GM19193 (cell line): ENCODE data around the gene CENPT.

ENCODE experiments used
- POLR2A ChIP-seq: IDR thresholded peaks from 4 replicates; pipeline ENCODE4 v1.6.1; 2011; ENCODE audit not compliant: insufficient read depth, insufficient read length; ENCODE audit errors: extremely low read depth

CENPT gene

DNA sequence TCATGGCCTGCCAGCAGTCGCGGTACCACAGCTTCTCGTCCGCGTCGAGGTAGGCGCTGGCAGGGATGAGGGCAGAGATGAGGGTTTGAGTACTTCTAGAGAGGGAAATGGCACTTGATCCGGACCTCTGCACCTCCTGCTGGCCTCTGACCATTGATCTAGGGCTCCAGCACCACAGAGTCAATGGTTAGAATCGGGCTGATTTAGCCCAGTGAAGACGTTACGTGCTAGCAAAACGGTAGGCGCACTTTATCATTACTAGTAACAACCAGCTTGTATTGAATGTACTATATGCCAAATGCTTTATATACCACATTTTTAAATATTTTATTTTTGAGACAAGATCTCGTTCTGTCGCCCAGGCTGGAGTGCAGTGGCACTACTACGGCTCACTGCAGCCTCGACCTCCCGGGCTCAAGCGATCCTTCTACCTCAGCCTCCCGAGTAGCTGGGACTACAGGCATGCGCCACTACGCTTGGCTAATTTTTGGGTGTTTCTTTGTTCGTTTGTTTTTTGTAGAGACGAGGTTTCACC, 40.3 kb downstream of the CENPT start:
- TF ChIP-seq POLR2A: no peak

DNA sequence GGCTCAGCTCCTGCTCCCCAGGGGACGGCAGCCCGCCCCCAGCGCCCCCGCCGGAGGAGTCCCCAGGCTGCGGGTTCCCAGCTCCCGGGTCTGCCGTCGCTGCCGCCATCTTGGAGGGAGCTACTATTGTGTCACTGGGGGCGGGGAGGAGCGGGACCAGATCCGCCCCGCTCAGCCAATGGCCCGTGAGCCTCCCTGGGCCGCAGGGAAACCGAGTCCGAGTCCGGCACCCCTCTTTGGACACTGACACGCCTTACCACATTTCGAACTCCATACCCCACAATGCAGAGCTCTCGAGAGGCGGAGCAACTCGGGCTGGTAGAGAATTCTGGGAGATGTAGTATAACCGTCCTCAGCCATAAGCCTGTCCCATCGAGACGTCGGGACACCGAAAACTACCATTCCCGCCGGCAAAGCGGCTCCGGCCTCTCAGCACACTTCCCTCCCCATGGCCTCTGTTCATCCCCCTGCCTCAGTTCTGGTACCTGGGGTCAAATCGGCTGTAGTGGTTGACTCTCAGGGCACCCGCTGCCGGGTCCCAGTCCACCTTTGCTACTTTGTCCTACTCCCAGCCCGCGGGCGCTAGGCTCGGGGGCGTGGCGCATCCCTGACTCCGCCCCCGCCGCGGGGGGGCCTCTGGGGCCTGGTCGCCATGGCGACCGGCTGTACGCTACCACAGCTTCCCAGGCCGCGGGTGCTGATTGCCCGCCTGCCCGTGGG, 40.9 kb downstream of the CENPT start, which contains the start of the genes RANBP10 and TSNAXIP1:
Gene RANBP10, minus strand, starts transcription at position 133 of the 720 bp plus-strand sequence. Its CDS starts 24 bp downstream, at position 109.
Gene TSNAXIP1, plus strand, starts transcription at position 462 of the 720 bp plus-strand sequence. CDS start 261 bp downstream, outside the sequence.
- TF ChIP-seq POLR2A: peak; percentile 88

DNA sequence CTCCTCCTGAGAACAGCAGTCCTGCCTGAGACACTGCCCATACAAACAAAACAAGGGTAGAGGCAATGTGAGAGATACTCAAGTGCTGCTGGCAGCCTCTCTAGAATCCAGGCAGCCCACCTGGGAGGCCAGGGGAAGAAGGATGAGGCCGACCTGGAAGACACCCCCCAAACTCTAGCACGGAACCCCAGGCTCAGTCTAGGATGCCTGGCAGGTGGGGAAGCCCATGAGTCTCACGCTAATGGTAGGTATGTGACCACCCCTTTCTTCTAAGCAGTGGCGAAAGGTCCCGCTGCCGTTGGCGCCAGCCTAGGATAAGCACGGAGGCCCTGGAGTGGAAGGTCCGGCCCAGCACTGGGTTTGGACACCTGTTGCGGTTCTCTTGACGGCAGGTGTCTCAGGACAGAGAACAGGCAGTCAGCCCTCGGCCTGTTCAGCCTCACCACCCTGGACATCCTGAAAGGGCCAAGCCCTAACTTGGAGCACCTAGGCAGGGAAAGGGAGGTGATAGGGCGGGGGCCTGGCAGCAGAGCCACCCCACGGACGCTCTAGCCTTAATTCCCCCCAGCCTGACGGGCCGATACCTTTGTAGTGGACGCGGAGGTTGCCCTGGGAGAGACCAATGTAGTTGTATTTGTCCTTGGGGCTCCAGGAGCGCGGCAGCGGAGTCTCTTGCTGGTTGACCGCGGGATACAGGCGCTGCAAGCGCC, 41.6 kb downstream of the CENPT start:
- no peak for TF ChIP-seq POLR2A

DNA sequence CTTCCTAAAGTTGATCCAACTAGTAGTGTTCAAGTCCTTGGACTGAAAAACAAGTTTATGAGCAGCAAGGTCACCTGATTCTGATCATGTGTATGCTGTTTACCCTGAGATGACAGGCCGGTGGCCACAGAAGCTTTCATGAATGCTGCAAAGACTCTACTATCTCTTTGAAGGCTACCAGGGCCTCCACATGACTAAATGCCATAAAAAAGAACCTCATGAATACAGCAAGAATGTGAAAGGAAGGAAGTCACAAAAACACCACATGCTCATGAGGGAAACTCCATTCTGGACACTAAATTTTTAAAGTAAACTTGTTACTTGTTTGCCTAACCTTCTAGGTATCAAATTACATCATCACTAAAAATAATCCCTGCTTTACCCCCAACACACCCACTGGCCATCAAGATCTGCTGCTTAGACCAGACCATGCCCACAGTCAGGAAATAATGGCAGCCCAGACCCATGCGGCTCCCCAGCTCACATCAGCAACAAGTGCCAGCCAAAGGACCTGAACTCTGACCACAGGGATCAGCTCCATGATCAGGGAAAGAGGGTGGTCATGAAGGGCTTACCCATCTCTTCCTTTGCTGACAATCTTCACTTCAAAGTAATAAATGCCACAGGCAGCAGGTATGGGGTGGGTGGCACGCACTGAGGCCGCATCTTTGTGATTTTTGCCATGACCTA, 42.5 kb downstream of the CENPT start:
- no peak for TF ChIP-seq POLR2A

DNA sequence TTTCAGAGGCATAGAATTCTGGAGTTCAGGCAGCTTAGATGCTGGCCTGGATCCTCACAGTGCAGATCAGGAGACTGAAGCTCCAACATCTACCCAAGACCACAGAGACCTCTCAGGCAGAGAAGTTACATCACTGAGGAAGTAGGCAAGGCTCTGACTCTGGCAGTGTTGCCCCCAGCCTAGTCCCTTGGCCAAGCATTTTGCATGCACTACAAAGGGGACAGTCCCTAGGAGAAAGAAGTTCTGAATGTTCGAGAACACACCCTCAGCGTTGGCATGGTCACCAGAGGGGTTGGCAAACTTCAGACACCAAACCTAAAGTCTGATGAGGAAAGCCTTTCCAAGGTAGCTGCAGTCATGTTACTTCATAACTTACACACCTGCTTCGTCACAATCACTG, 43.6 kb downstream of the CENPT start:
- TF ChIP-seq POLR2A: no peak

DNA sequence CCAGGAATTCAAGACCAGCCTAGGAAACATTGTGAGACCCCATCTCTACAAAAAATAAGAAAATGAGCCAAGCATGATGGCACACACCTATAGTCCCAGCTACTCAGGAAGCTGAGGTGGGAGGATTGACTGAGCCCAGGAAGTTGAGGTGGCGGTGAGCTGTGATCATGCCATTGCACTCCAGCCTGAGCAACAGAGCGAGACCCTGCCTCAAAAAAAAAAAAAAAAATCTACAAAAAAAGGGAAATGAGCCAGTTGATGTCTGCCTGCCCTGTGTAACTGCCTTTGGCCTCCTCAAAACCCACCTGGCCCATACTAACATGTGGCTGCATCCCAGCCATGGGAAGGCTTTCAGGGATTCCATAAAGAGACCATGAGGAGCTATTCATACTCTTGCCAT, 45.6 kb downstream of the CENPT start:
- no peak for TF ChIP-seq POLR2A

DNA sequence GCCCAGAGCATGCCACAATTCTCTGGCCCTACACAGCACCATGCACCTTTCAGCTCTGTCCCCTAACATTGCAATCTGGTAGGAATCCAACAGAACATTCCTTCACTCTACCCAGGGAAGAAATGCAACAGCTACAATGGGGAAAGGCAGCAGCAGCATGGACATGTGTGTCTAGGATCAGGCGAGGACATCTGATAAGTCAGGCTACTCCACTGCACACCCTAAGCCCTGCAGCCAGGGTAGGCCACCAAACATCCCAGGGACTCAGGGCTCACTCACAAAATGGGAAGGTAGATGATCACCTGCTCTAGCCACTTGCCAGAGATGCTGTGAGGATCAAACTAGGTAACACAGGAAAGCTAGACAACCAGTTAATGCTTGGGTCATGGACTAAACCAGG, 46.3 kb downstream of the CENPT start:
- no peak for TF ChIP-seq POLR2A

DNA sequence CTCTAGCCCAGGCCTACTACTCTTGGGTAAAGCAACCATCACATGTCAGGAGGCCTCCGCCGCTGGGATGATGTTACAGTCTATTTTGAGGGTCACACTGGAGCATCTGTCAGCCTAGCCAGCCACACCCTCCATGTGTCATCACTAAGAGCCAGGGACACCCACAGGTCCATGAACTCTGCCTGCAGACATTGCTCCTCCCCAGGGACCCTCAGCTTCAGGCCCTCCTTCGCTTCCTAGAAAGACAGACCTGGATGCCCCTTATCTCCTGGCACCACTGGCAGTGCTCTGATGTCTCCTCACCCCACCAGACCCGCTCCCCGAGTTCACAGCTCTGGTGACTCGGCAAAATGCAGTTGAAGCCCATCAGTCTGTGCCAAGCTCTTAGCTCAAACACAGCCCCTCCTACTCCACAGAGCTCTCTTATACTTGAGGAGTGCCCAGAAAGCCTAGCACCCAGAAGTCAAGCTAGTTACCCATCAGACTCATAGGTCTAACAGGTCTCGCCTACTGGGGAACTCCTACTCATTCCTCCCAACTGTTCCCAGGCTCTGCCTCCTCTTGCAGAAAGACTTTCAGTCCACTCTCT, 47.1 kb downstream of the CENPT start:
- TF ChIP-seq POLR2A: no peak

DNA sequence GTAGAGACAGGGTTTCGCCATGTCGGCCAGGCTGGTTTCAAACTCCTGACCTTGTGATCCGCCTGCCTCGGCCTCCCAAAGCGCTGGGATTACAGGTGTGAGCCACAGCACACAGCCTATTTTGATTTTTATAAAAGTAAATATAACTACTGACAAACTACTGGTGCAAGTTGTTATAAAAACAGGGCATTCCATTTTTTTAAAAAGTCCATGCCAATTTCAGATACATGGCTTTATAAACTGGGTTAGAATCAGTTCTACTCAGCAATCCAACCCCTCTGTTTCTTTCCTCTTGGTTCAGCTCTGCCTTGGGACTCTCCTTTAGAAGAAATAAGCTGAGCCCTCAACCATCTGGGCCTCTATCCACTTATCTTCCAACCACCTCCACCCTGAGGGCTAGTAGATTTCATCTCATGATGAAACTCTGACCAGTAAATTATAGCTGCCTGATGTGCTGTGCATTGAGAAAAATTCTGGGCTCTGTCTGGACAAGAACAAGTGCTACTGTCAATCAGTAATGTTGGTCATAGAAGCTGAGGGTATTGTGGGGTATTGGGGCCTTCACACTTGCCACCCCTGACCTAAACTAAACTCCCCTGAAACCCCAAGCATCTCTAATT, 51.3 kb downstream of the CENPT start:
- no peak for TF ChIP-seq POLR2A

DNA sequence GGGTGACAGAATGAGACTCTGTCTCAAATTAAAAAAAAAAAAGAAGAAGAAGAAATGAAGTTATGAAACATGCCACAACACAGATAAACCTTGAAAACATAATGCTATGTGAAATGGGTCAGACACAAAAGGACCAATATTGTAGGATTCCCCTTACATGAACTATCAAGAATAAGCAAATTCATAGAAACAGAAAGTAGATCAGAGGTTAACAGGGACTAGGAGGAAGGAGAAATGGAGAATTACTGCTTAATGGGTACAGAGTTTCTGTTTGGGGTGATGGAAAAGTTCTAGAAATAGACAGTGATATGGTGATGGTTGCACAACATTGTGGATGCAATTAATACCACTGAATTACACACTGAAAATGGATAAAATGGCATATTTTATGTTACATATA, 57.4 kb downstream of the CENPT start:
- no peak for TF ChIP-seq POLR2A

DNA sequence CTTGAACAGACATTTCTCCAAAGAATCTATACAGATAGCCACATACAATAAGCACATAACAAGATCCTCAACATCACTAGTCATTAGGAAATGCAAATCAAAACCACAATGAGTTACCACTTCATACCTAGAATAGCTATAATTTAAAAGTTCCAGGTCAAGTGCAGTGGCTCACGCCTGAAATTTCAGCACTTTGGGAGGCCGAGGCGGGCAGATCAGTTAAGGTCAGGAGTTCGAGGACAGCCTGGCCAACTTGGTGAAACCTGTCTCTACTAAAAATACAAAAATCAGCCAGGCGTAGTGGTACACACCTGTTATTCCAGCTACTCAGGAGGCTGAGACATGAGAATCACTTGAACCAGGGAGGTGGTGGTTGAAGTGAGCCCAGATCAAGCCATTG, 61.0 kb downstream of the CENPT start:
- TF ChIP-seq POLR2A: no peak

DNA sequence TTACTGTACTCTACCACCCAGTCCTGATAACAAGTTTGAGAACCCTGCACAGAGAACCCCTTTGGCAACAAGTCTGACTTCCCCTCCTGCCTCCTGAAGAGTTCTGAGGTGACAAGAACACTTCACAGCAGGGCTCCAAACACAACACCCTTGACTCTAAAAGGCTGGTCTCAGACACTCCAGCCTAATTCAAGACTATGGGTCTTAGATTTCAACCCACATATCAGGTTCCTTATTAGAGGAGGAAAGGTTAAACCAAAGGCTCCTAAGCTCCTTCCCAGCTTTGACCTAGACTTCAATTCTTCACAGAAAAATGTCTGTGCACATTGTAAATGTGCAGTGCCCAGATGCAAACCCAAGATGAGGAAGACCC, 64.2 kb downstream of the CENPT start:
- no peak for TF ChIP-seq POLR2A

DNA sequence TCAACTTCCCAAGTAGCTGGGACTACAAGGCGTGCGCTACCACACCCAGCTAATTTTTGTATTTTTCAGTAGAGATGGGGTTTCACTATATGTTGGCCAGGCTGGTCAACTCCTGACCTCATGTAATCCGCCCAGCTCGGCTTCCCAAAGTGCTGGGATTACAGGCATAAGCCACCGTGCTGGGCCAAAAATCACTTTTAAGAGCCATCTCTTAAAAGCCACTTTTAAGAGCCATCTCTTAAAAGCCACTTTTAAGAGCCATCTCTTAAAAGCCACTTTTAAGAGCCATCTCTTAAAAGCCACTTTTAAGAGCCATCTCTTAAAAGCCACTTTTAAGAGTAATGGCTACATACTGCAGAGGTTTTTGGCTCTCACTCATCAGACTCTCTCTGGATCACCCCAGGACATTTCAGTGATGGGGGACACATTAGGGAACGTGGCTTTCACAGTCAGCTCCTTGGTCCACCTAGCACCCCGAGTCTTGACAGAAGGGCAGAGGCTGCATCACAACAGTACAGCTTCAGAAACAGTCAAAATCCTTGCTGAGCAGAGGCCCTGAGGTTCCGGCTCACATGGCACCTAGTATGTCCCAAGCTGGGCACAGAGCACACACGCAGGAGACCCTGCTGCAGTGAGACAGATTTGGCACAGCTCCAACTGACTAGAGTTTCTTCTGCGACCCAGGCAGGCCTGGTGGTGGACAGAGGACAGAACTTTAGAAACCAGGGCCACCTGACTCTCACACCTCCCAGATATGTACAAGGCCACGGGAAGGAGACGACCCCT, 64.7 kb downstream of the CENPT start:
- no peak for TF ChIP-seq POLR2A

DNA sequence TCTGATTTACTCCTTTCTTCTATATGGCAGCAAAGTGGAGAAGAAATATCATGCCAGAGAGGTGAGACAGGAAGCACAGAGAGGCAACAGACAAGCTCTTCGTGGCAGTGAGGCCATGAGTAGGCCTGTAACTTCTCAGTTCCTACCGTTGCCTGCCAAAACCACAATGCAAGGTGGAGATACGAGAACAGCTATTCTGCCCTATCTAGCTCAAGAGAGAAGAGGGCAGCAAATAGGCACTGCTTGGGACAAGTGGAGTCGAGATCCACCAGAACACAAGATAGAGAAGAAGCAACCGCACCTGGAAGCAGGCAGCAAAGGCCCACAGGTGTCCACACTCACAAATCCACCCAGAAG, 66.0 kb downstream of the CENPT start:
- TF ChIP-seq POLR2A: no peak
